Measurements from ENCODE around the gene TLN1.

- TF ChIP-seq CTCF (IDR thresholded peaks at IDR 0.05) (no peak), POLR2A (IDR thresholded peaks at IDR 0.05) (no peak)
These were observed 48.7 kb downstream of the TLN1 start for GRCh38 chr9:35683323-35683722.
